Nephron (organoid): ENCODE results near the gene RNF225.

ENCODE experiments used
- H3K27ac Mint-ChIP-seq, 3 experiments: 2 replicates each; pipeline ENCODE4 v1.8.0; 2020; ENCODE audit warnings: mixed read lengths in 3 of 3, mild to moderate bottlenecking in 2 of 3, moderate library complexity in 1 of 3
- H3K27me3 Mint-ChIP-seq: 2 replicates; pipeline ENCODE4 v1.8.0; 2021; ENCODE audit warnings: low read depth, mild to moderate bottlenecking, moderate library complexity, mixed read lengths
- H3K36me3 Mint-ChIP-seq: 2 replicates; pipeline ENCODE4 v1.8.0; 2020; ENCODE audit warnings: low read depth, mixed read lengths
- H3K4me1 Mint-ChIP-seq: 2 replicates; pipeline ENCODE4 v1.8.0; 2020; ENCODE audit warnings: mixed read lengths
- H3K4me3 Mint-ChIP-seq, 3 experiments: 2 replicates each; pipeline ENCODE4 v1.8.0; 2020; ENCODE audit warnings: mild to moderate bottlenecking in 3 of 3, mixed read lengths in 3 of 3, moderate library complexity in 2 of 3
- H3K9me3 Mint-ChIP-seq: 2 replicates; pipeline ENCODE4 v1.8.0; 2020; ENCODE audit warnings: mixed read lengths
- TF ChIP-seq, protein P1 (sequence below), 3 experiments: fragments of 200-600 bp; sonication (generic); IDR thresholded peaks; one replicate each; pipeline ENCODE4 v1.5.0; 2021; ENCODE audit warnings: antibody characterized with exemption in 3 of 3; ENCODE audit not compliant: unreplicated experiment in 3 of 3

The RNF225 gene

DNA sequence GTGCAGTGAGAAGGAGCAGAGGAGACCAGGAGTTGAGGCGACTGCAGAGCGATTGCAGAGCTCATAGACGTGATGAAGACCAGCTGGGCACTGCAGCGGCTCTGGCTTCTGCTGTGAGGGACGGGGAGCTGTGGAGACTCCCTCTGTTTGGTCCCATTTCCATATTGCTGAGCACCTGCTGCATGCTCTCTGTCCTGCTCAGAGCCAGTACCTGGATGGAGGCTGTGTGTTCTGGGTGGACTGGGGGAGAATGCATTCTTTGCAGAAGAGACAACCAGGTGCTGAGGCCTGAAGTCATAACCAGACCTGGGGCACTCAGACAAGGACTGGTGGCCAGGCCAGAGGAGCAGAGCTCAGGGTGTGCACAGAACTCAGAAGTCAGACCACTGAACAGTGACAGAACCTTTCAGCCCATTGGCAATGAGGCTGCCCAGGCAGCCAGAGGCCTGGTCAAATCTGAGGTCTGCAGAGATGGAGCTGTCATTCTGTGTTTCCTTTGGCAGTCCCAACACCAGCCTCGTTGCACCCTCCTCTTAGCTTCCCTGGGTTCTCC lies 40.9 kb upstream of the RNF225 start:
- TF ChIP-seq, protein P1, sequence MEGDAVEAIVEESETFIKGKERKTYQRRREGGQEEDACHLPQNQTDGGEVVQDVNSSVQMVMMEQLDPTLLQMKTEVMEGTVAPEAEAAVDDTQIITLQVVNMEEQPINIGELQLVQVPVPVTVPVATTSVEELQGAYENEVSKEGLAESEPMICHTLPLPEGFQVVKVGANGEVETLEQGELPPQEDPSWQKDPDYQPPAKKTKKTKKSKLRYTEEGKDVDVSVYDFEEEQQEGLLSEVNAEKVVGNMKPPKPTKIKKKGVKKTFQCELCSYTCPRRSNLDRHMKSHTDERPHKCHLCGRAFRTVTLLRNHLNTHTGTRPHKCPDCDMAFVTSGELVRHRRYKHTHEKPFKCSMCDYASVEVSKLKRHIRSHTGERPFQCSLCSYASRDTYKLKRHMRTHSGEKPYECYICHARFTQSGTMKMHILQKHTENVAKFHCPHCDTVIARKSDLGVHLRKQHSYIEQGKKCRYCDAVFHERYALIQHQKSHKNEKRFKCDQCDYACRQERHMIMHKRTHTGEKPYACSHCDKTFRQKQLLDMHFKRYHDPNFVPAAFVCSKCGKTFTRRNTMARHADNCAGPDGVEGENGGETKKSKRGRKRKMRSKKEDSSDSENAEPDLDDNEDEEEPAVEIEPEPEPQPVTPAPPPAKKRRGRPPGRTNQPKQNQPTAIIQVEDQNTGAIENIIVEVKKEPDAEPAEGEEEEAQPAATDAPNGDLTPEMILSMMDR (IDR thresholded peaks at IDR 0.05; ENCODE audit: unreplicated experiment in 3 of 3), result no peak
- no peak overlapping the region for H3K4me3 Mint-ChIP-seq
- no peaks in the 10 kb centered on the region for H3K27me3 Mint-ChIP-seq
- no peak overlapping the region for H3K27ac Mint-ChIP-seq
- peaks cover 6% of the 10 kb centered on the region for H3K36me3 Mint-ChIP-seq
- no peaks in the 10 kb centered on the region for H3K4me1 Mint-ChIP-seq
- no peaks in the 10 kb centered on the region for H3K9me3 Mint-ChIP-seq

DNA sequence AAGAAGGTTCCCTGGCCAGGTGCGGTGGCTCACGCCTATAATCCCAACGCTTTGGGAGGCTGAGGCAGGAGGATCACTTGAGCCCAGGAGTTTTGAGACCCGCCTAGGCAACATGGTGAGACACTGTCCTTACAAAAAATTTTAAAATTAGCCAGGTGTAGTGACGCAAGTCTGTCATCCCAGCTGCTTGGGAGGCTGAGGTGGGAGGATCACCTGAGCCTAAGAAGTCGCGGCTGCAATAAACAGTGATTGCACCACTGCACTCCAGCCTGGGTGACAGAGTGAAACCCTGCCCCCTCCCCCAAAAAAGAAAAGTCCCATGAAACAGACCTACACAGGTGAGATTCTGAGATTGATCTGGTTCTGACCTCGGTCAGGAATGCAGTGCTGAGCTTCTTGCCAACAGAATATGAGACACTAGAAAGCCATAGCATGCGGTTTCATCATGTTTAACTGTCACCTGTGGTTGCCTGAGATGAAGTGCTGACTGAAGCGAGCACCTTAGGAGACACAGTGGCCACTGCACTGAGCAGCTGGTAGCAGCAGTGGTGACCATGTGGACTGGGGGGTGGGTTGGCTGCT lies 40.1 kb upstream of the RNF225 start:
- TF ChIP-seq, protein P1 (IDR thresholded peaks at IDR 0.05; ENCODE audit: unreplicated experiment in 3 of 3), result no peak
- H3K27ac Mint-ChIP-seq, result no peak overlapping the region
- no peaks in the 10 kb centered on the region for H3K9me3 Mint-ChIP-seq
- H3K4me3 Mint-ChIP-seq, result no peak overlapping the region
- H3K4me1 Mint-ChIP-seq, result no peaks in the 10 kb centered on the region
- H3K36me3 Mint-ChIP-seq, result peaks cover 4% of the 10 kb centered on the region
- H3K27me3 Mint-ChIP-seq, result no peaks in the 10 kb centered on the region

DNA sequence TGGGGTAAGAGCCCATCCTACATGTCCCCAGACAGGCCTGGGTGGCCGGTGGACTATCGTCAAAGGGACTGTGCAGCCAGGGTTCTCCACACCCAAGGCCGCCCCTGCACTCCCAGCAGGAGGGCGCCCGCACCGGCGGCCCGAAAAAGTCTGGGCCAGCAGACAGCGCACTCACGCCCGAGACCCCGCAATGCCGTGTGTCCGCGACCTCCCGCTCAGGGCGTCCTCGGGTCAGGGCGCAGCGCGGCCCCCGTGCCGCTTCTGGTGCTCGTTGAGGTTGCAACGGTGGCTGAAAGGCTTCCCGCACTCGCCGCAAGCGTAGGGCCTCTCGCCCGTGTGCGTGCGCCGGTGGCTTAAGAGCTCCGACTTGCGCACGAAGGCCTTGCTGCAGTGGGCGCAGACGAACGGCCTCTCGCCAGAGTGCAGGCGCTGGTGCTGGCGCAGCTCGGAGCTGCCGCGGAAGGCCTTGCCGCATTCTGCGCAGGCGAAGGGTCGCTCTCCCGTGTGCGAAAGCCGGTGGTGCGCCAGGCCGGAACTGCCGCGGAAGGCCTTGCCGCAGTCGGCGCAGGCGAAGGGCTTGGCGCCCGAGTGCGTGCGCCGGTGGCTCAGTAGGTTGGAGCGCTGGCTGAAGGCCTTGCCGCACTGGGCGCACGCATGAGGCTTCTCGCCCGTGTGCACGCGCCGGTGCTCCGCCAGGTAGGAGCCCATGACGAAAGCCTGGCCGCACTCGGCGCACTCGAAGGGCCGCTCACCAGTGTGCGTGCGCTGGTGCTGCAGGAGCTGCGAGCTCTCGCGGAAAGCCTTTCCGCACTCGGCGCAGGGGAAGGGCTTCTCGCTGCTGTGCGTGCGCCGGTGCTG lies 39.3 kb upstream of the RNF225 start:
- TF ChIP-seq, protein P1 (IDR thresholded peaks at IDR 0.05; ENCODE audit: unreplicated experiment in 3 of 3), result no peak
- H3K4me1 Mint-ChIP-seq, result no peaks in the 10 kb centered on the region
- H3K4me3 Mint-ChIP-seq, result no peak overlapping the region
- no peak overlapping the region for H3K27ac Mint-ChIP-seq
- H3K9me3 Mint-ChIP-seq, result no peaks in the 10 kb centered on the region
- no peaks in the 10 kb centered on the region for H3K27me3 Mint-ChIP-seq
- H3K36me3 Mint-ChIP-seq, result peaks cover 4% of the 10 kb centered on the region

DNA sequence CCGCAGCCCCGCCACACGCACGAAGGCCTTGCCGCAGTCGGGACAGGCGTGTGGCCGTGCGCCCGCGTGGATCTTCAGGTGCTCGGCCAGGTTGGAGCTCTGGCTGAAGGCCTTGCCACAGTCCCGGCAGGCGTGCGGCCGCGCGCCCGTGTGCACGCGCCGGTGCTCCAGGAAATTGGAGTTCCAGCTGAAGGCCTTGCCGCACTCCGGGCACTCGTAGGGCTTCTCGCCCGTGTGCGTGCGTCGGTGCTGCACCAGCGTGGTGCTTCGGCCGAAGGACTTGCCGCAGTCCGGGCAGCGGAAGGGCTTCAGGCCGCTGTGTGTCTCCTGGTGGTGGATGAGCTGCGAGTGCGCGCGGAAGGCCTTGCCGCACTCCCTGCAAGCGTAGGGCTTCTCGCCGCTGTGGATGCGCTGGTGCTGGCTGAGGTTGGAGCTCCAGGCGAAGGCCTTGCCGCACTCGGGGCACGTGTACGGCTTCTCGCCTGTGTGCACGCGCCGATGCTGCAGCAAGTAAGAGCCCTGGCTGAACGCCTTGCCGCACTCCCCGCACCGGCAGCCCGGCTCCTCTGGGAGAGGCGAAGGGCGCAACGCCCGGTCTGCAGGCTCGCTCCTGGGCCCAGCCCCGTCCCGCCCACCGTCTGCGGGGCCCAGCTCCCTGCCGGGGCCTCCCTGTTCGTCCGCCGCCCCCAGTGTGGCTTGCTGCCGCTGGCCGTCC lies 38.5 kb upstream of the RNF225 start:
- Mint-ChIP-seq H3K36me3 (peaks cover 4% of the 10 kb centered on the region), H3K4me1 (no peaks in the 10 kb centered on the region), H3K9me3 (no peaks in the 10 kb centered on the region), H3K4me3 (no peak overlapping the region), H3K27ac (no peak overlapping the region), H3K27me3 (no peaks in the 10 kb centered on the region)
- TF ChIP-seq, protein P1 (IDR thresholded peaks at IDR 0.05; ENCODE audit: unreplicated experiment in 3 of 3), result no peak

DNA sequence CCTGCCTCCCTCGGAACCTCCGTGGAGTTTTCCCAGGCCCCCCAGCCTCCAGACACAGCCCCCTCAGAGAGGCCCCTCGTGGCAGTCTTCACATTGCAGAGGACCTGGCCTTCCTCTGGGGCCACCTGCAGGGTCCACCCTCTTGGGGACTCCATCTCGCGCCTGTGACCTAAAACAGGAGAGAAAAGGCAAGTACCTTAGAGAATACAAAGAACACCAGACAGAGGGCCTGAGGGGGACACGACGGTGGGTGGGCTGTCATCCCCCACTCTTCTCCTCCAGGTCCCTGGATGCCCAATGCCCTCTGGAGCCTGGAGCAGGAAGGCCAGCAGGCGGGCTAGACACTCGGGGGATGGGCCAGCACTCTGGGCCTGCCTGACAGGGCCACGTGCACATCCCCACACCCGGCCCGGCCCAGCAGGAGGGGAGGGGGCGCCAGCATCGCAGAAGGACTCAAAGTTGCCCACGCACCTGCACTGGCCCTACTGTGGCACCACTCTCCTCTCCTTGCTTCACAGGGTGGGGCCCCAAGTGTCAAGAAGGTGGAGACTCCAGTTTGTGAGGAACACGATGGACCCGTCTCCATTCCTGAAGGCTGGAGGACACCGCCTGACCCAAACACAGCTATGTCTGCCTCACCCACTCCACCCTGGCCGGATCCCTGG lies 37.8 kb upstream of the RNF225 start:
- no peak overlapping the region for H3K27ac Mint-ChIP-seq
- no peak overlapping the region for H3K4me3 Mint-ChIP-seq
- TF ChIP-seq, protein P1 (IDR thresholded peaks at IDR 0.05; ENCODE audit: unreplicated experiment in 3 of 3), result no peak
- peaks cover 4% of the 10 kb centered on the region for H3K36me3 Mint-ChIP-seq
- no peaks in the 10 kb centered on the region for H3K4me1 Mint-ChIP-seq
- no peaks in the 10 kb centered on the region for H3K9me3 Mint-ChIP-seq
- H3K27me3 Mint-ChIP-seq, result no peaks in the 10 kb centered on the region
